Endothelial cell of umbilical vein (primary cell): ENCODE data around the gene ESPNL. TPM values are rescaled to one million over a fixed set of nuclear protein-coding genes. Genes with fewer than 3 reads are reported as not detected.

Source experiments
- BruUV-seq: library from RNA; stranded (reverse); fragments of 400-500 nt; replicated peaks from 2 replicates; lab custom pipeline; 2021; lab: Mats Ljungman, UMichigan
- CTCF ChIA-PET: fragments of 300-600, 350-600 bp; sonication (Branson Sonifier 250); formaldehyde crosslinking; loops from one replicate; lab custom pipeline; 2021; ENCODE audit warnings: antibody characterized with exemption, inconsistent platforms; lab: Charles Lee
- POLR2A ChIA-PET: fragments of 300-600, 350-600 bp; sonication (Branson Sonifier 250); formaldehyde crosslinking; loops from one replicate; lab custom pipeline; 2021; ENCODE audit warnings: antibody characterized with exemption, inconsistent platforms; lab: Charles Lee
- DNase-seq: peaks from one replicate; pipeline ENCODE4 v3.0.0-alpha.2; 2011; ENCODE audit warnings: low read depth, low spot score
- FAIRE-seq: peaks from 2 replicates; lab custom pipeline; 2011; peaks lifted over from hg19 to GRCh38; lab: Jason Lieb, UNC
- H2AFZ ChIP-seq: 2 replicates; pipeline ENCODE4 v1.6.0; 2012; ENCODE audit warnings: low read depth, low read length, control low read depth, inconsistent platforms
- H3K27ac ChIP-seq: 2 replicates; pipeline ENCODE4 v1.5.1; 2011; ENCODE audit warnings: low read depth, mild to moderate bottlenecking, control low read depth, low read length, moderate library complexity; ENCODE audit not compliant: insufficient read depth
- H3K27me3 ChIP-seq, 2 experiments: 2 replicates each; pipeline versions ENCODE4 v1.6.0 to v1.6.1; 2011; ENCODE audit warnings: low read length in 2 of 2, mixed read lengths in 1 of 2; ENCODE audit not compliant: control insufficient read depth in 2 of 2, insufficient read depth in 2 of 2
- H3K36me3 ChIP-seq, 2 experiments: 2 replicates in 1 of 2; 3 replicates in 1 of 2; pipeline ENCODE4 v1.5.1; 2011; ENCODE audit warnings: low read length in 2 of 2, mild to moderate bottlenecking in 1 of 2, moderate library complexity in 1 of 2; ENCODE audit not compliant: control insufficient read depth in 2 of 2, insufficient read depth in 2 of 2; ENCODE audit errors: extremely low read depth in 1 of 2
- H3K4me1 ChIP-seq: 3 replicates; pipeline ENCODE4 v1.5.1; 2011; ENCODE audit warnings: mild to moderate bottlenecking, low read length; ENCODE audit not compliant: control insufficient read depth, insufficient read depth; ENCODE audit errors: extremely low read depth
- H3K4me2 ChIP-seq: 2 replicates; pipeline ENCODE4 v1.6.1; 2011; ENCODE audit warnings: low read length, control low read depth, mixed read lengths; ENCODE audit not compliant: insufficient read depth
- H3K4me3 ChIP-seq, 3 experiments: fragments of 200-600 bp in 1 of 3; sonication (generic), shearing (Covaris generic) in 1 of 3; replicated peaks in 1 of 3; 2 replicates each; pipeline ENCODE4 v1.5.1; 2011 to 2016; ENCODE audit warnings: control low read depth in 3 of 3, low read length in 3 of 3, mild to moderate bottlenecking in 2 of 3, inconsistent platforms in 1 of 3, low read depth in 1 of 3, moderate library complexity in 1 of 3; ENCODE audit not compliant: insufficient read depth in 1 of 3
- H3K79me2 ChIP-seq: 2 replicates; pipeline ENCODE4 v1.6.0; 2012; ENCODE audit warnings: low read length, inconsistent platforms; ENCODE audit not compliant: control insufficient read depth, insufficient read depth
- H3K9ac ChIP-seq: replicated peaks from 2 replicates; pipeline ENCODE3; 2011; ENCODE audit warnings: low read length, control low read depth; ENCODE audit not compliant: insufficient read depth; ENCODE audit errors: extremely low read depth
- H3K9me1 ChIP-seq: replicated peaks from 3 replicates; pipeline ENCODE4 v1.6.0; 2011; ENCODE audit warnings: mild to moderate bottlenecking, low read length; ENCODE audit not compliant: control insufficient read depth, insufficient read depth; ENCODE audit errors: extremely low read depth
- H3K9me3 ChIP-seq: replicated peaks from 2 replicates; pipeline ENCODE4 v1.5.1; 2012; ENCODE audit warnings: low read length, inconsistent platforms; ENCODE audit not compliant: control insufficient read depth, insufficient read depth
- H4K20me1 ChIP-seq: replicated peaks from 2 replicates; pipeline ENCODE3; 2011; ENCODE audit warnings: mild to moderate bottlenecking, low read length; ENCODE audit not compliant: control insufficient read depth, insufficient read depth; ENCODE audit errors: extremely low read depth
- EZH2 ChIP-seq: IDR thresholded peaks from 2 replicates; pipeline ENCODE4 v1.6.1; 2012; ENCODE audit warnings: borderline replicate concordance, low read depth, mild to moderate bottlenecking, moderate library complexity, low read length, inconsistent platforms; ENCODE audit not compliant: severe bottlenecking
- FOS ChIP-seq: IDR thresholded peaks from 2 replicates; pipeline ENCODE4 v1.6.1; 2011; ENCODE audit warnings: mild to moderate bottlenecking, low read length, moderate library complexity, borderline replicate concordance; ENCODE audit not compliant: insufficient read depth
- GATA2 ChIP-seq: IDR thresholded peaks from 2 replicates; pipeline ENCODE4 v1.7.0; 2011; ENCODE audit warnings: low read depth, mild to moderate bottlenecking, moderate library complexity, mixed read lengths, low read length; ENCODE audit not compliant: insufficient read length, insufficient read depth
- JUN ChIP-seq: IDR thresholded peaks from 2 replicates; pipeline ENCODE4 v1.6.1; 2011; ENCODE audit warnings: borderline replicate concordance, low read depth; ENCODE audit not compliant: insufficient read length, insufficient read depth
- MYC ChIP-seq: IDR thresholded peaks from one replicate; pipeline ENCODE4 v1.6.1; 2011; ENCODE audit warnings: mild to moderate bottlenecking, low read depth, low read length
- POLR2A ChIP-seq: IDR thresholded peaks from 2 replicates; pipeline ENCODE4 v1.6.1; 2012; ENCODE audit warnings: low read depth, mild to moderate bottlenecking, control low read depth, low read length
- POLR2AphosphoS5 ChIP-seq: IDR thresholded peaks from 2 replicates; pipeline ENCODE4 v1.6.1; 2012; ENCODE audit warnings: low read depth, mild to moderate bottlenecking, control low read depth, low read length, moderate library complexity; ENCODE audit not compliant: insufficient read depth
- dilution Hi-C: fragments of 300-500 bp; cut with MboI; formaldehyde crosslinking; loops from one replicate; pipeline ENCODE4 v1.15.0; 2019; ENCODE audit warnings: low sequenced_read_pairs; ENCODE audit not compliant: extremely low pct_ligation_motif_present
- intact Hi-C: fragments of 100-400 bp; cut with micrococcal nuclease; formaldehyde crosslinking; loops from one replicate; pipeline ENCODE4 v1.10.0; 2022
- polyA plus RNA-seq, 4 experiments: library from polyadenylated mRNA; depleted of rRNA in 3 of 4; stranded (reverse) in 3 of 4; unstranded in 1 of 4; fragments of >200 nt; gene quantifications; 2 replicates each; pipeline versions ENCODE4 v1.2.1 to v1.2.3, GENCODE V29; 2011 to 2012; ENCODE audit warnings: missing spikeins in 1 of 4
- total RNA-seq: library from RNA; stranded (reverse); gene quantifications from 2 replicates; pipeline ENCODE4 v1.2.3, GENCODE V29; 2021
- TF ChIP-seq, protein P1 (sequence below), 2 donors: IDR thresholded peaks; 1 replicate in 1 of 2; 2 replicates in 1 of 2; pipeline ENCODE4 v1.5.1; 2011; ENCODE audit warnings: low read length in 2 of 2, mild to moderate bottlenecking in 2 of 2, moderate library complexity in 2 of 2, control low read depth in 1 of 2, inconsistent platforms in 1 of 2, low read depth in 1 of 2; ENCODE audit not compliant: insufficient read depth in 1 of 2; ENCODE audit errors: extremely low read depth in 1 of 2
- TF ChIP-seq, protein P2 (sequence below): IDR thresholded peaks from 2 replicates; pipeline ENCODE4 v1.6.1; 2011; ENCODE audit not compliant: insufficient read depth, insufficient read length

Gene ESPNL
- total and polyA plus RNA-seq, 2 donors (not counting 3 experiments of a cell fraction or from before 2014, with no cell fraction given) = not detected

DNA sequence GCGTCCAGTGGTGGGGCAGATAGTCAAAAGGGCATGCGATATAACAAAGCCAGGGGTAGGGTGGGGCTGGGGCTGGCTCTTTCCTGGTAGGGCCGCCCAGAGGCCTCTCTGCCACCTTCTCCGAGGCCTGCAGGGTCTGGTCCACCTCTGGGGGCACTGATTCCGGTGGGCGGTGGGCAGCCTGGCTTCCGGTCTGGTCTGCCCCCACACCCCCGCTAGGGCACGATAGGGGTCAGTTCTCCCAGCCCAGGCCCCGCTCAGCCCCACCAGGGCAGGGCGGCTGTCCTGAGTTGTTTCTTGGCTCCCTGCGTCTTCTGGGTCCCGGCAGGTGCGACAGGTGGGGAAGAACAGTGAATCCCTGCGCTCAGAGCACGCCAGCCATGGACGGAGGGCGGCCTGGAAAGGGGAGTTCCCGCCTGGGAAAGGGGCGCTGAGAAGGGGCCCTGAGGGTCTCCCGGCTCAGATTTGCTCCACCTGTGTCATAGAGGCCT lies 57.9 kb downstream of the ESPNL start:
- intact Hi-C loops = loop anchor here (2.0 kb wide), 1 partner anchor 45 kb away; the partner anchor contains the start of gene ILKAP
- POLR2A ChIA-PET = no interaction called here
- DNase-seq (no peak), FAIRE-seq (no peak)
- Histone ChIP-seq H3K4me2 (no peak overlapping the region), H3K79me2 (no peaks in the 10 kb centered on the region), H2AFZ (no peak overlapping the region), H3K9ac (no peak overlapping the region), H3K4me1 (no peaks in the 10 kb centered on the region), H3K27me3 (peaks cover 2 to 3% of the 10 kb centered on the region in 2 experiments), H3K36me3 (no peaks in the 10 kb centered on the region), H3K9me3 (no peaks in the 10 kb centered on the region), H3K4me3 (no peak overlapping the region), H4K20me1 (no peaks in the 10 kb centered on the region), H3K27ac (no peak overlapping the region), H3K9me1 (no peaks in the 10 kb centered on the region)
- dilution Hi-C loops = no loop called here
- CTCF ChIA-PET = interaction anchor here (3.2 kb wide), 1 partner anchor 105 kb away, joined by 35 read pairs; no protein-coding TSS in a partner anchor
- TF ChIP-seq, protein P1, sequence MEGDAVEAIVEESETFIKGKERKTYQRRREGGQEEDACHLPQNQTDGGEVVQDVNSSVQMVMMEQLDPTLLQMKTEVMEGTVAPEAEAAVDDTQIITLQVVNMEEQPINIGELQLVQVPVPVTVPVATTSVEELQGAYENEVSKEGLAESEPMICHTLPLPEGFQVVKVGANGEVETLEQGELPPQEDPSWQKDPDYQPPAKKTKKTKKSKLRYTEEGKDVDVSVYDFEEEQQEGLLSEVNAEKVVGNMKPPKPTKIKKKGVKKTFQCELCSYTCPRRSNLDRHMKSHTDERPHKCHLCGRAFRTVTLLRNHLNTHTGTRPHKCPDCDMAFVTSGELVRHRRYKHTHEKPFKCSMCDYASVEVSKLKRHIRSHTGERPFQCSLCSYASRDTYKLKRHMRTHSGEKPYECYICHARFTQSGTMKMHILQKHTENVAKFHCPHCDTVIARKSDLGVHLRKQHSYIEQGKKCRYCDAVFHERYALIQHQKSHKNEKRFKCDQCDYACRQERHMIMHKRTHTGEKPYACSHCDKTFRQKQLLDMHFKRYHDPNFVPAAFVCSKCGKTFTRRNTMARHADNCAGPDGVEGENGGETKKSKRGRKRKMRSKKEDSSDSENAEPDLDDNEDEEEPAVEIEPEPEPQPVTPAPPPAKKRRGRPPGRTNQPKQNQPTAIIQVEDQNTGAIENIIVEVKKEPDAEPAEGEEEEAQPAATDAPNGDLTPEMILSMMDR (IDR thresholded peaks at IDR 0.05; ENCODE audit: extremely low read depth in 1 of 2, insufficient read depth in 1 of 2, low read depth in 1 of 2, low read length in 2 of 2) = no peak
- TF ChIP-seq JUN (no peak), EZH2 (no peak), POLR2AphosphoS5 (no peak), GATA2 (no peak), FOS (no peak), POLR2A (no peak), MYC (no peak)
- TF ChIP-seq, protein P2, sequence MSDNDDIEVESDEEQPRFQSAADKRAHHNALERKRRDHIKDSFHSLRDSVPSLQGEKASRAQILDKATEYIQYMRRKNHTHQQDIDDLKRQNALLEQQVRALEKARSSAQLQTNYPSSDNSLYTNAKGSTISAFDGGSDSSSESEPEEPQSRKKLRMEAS = no peak
- no TSS peak for BruUV-seq
